HS-5 (cell line): Measurements from ENCODE around the gene SHISA5.

Source experiments
- DNase-seq: peaks from one replicate; pipeline ENCODE4 v3.0.0-alpha.2; 2012; ENCODE audit warnings: low read depth

SHISA5 gene

GRCh38 chr3:48459331-48459730 lies 44.6 kb downstream of the SHISA5 start:
- no peak for DNase-seq

DNA sequence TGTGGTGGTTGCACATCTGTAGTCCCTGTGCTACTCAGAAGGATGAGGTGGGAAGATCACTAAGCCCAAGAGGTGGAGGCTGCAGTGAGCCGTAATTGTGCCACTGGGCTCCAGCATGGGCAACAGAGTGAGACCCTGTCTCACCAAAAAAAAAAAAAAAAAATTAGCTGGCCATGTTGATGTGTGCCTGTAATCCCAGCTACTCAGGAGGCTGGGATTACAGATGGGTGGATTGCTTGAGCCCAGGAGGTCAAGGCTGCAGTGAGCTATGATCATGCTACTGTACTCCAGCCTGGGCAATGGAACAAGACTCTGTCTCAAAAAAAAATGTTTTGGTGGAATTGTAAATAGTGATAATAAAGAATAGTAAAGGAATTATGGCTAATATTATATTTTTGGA lies 47.5 kb downstream of the SHISA5 start:
- DNase-seq = no peak

GRCh38 chr3:48451270-48451669 lies 52.7 kb downstream of the SHISA5 start:
- DNase-seq = no peak

- no peak for DNase-seq
These were observed 57.4 kb downstream of the SHISA5 start, which contains the start of gene ATRIP for GRCh38 chr3:48446425-48447193. ATRIP (plus strand) TSS chr3:48446737; CDS start chr3:48446846, 109 bp downstream.

- DNase-seq = no peak
These were observed 57.9 kb downstream of the SHISA5 start for GRCh38 chr3:48446043-48446424.

- no peak for DNase-seq
These were observed 58.6 kb downstream of the SHISA5 start for GRCh38 chr3:48445277-48445882.

- DNase-seq = no peak
These were observed 62.0 kb downstream of the SHISA5 start for GRCh38 chr3:48441940-48442339.

DNA sequence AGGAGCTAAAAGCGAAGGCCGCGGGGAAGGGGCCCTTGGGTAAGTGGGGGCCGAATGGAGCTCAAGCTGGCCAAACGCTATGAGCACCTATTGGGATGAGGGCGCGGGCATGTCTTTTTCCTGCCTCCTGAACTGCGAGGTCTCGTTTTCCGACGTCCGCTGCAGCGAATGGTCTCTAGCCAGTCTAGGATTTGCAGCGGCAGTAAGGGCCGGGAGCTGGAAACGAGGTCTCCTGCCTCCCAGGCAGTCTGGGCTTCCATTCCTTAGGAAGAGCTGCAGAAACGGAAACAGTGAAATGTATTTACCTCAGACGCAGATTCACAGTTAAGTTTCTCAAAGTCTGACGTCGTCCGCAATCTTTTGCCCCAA lies 63.4 kb downstream of the SHISA5 start:
- no peak for DNase-seq

DNA sequence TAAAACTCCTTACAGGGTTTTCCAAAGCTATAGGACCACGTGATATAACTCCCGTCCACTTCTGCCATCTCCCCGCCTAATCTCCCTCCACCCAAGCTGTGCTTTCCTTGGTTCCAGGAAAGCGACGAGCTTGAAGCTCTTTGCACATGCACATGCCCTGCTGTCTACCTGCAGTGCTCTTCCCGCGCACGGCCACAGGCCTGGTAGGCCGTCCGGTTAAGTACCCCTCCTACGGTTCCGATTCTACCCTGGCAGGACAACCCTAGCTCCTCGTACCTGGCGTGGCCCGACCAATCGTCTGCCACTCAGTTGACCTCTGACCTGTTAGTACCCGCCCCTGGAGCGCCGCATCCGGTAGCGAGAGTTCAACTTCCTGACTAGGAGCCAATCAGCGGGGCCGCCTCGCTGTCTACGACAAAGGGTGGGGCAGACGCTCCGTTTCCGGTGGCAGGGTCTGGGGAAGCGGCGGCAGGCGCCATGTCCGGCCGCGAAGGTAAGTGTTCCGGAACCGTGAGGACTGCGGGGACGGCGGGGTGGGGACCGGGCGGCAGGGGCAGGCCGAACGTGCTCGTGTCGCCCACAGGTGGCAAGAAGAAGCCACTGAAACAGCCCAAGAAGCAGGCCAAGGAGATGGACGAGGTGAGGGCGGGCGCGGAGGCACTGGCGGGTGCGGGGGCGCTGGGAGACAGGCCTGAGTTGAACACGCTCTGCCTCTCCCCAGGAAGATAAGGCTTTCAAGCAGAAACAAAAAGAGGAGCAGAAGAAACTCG lies 64.0 kb downstream of the SHISA5 start, which contains the start of the genes CCDC51 and TMA7:
Gene CCDC51 (minus strand): TSS at position 300 of the 770 bp plus-strand sequence. CDS start 4,991 bp downstream, outside the sequence.
Gene TMA7 (plus strand): TSS at position 438 of the 770 bp plus-strand sequence. CDS start 40 bp downstream, at position 478.
- peak; percentile 86 for DNase-seq

GRCh38 chr3:48437812-48438211 lies 66.2 kb downstream of the SHISA5 start:
- no peak for DNase-seq

GRCh38 chr3:48436855-48437254 lies 67.1 kb downstream of the SHISA5 start:
- no peak for DNase-seq

DNA sequence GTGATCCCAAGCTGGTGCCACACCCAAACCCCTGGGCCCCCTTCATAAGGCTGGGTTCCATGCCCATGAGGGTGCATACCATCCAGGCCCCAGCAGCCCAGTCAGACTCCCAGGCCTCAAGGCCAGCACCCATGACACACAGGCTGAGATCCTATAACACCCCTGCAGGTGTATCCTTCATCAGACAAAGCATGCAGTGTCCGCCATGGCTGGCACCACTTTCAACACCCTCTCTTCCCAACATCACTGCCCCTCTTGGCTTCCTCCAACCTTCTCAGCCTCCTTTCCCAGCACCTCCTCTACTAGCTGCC lies 67.5 kb downstream of the SHISA5 start:
- no peak for DNase-seq

DNA sequence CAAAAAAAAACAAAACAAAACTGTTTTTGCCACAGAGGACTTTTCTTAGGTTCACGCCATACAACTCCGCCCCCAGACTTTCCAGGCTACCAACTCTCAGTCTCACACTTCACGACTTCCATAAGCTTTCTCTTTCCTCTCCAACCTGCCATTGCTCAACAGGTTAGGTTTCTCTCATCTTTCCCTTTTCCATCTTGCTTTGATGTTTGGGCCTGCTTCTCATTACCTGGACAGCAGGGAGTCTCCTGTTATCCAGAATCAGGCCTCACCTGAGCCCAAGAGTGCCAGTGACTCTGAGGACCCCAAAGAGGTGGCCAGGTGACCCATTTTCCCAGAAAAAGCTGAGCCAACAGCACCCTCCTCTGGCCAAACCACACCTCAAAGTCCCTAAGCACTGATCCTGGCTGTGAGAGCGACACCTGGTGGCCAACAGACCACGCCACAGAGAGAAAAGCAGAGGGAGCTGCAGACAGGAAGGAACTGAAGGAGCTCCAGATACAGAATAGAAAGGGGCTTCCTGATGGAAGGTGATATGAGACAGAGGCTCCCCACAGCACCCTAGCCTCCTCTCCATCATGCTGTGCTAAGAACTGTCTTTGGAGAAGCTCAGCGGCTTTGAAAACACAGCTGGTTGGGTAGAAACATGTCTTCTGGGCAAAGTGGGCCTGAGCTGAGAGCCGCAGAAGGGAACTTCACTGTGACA lies 68.0 kb downstream of the SHISA5 start:
- no peak for DNase-seq

GRCh38 chr3:48435223-48435595 lies 68.8 kb downstream of the SHISA5 start:
- DNase-seq = no peak

DNA sequence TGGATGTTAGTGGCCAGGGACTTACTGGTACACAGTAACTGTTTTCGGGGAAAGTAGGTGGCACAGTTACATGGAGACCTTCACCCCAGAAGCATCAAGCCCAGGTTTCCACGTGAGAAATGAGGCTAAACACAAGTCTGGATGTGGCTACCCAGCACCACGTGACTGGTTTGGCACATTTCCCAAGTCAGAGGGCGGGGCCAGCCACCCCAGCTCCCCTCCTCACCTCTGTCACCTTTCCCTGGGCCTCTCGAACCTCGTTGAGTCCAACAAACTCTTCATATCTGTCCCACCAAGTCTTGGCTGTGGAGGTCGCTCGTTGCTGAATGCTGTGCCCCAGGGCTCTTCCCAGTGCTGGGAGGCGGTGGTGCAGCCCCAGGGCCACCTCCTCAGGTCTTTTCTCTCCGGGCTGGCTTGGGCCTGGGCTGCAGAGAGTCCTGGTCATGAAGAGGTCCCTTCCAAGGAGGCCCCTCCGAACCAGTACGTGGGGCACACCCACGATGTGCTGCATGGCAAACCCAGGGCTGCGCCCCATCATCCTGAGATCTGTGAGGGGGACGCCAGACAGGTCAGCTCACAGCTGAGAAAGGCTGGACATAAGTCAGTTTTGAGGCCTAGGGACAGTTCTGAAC lies 69.3 kb downstream of the SHISA5 start:
- no peak for DNase-seq

- DNase-seq = no peak
These were observed 70.4 kb downstream of the SHISA5 start for GRCh38 chr3:48433472-48434118.

- DNase-seq = no peak
These were observed 71.3 kb downstream of the SHISA5 start for GRCh38 chr3:48432411-48433371.

- no peak for DNase-seq
These were observed 72.5 kb downstream of the SHISA5 start for GRCh38 chr3:48431224-48432029.

GRCh38 chr3:48430708-48431101 lies 73.3 kb downstream of the SHISA5 start:
- DNase-seq = no peak
